ENCODE data around the gene FBXO33. TPM values are rescaled to one million over a fixed set of nuclear protein-coding genes. Genes with fewer than 3 reads are reported as not detected.

The FBXO33 gene
- total RNA-seq, 6 experiments from 2014 or later: 4.3 to 6.0 (median 5.2) TPM

GRCh38 chr14:39383741-39384140 lies 48.5 kb downstream of the FBXO33 start:
- DNase-seq: no peak
- no peak overlapping the region for H3K4me3 ChIP-seq
- 62% methylated on average over 1 of the region's 1 CpG for WGBS (ENCODE audit: insufficient coverage, low coverage, low lambda C conversion rate, missing lambda C conversion rate)
- no peak overlapping the region for H3K27ac ChIP-seq
- peaks cover 0 to 5% (median 0%) of the 10 kb centered on the region in 4 donors for H3K36me3 ChIP-seq
- H3K4me1 ChIP-seq: peaks cover 0 to 2% (median 0%) of the 10 kb centered on the region in 4 donors
- intact Hi-C loops (cut with DNase I): no loop called here
- ATAC-seq: no peak
- TF ChIP-seq POLR2A (IDR thresholded peaks at IDR 0.05) (no peak), CTCF (IDR thresholded peaks at IDR 0.05) (no peak)
- no peaks in the 10 kb centered on the region for H3K9me3 ChIP-seq
- H3K27me3 ChIP-seq: no peaks in the 10 kb centered on the region

- peaks cover 0 to 5% (median 0%) of the 10 kb centered on the region in 4 donors for H3K36me3 ChIP-seq
- no peaks in the 10 kb centered on the region for H3K27me3 ChIP-seq
- ATAC-seq (no peak), DNase-seq (no peak)
- peaks cover 0 to 3% (median 0%) of the 10 kb centered on the region in 4 donors for H3K4me1 ChIP-seq
- H3K27ac ChIP-seq: no peak overlapping the region
- TF ChIP-seq CTCF (IDR thresholded peaks at IDR 0.05): no peak
- TF ChIP-seq POLR2A (IDR thresholded peaks at IDR 0.05): no peak
- no peak overlapping the region for H3K4me3 ChIP-seq
- H3K9me3 ChIP-seq: no peaks in the 10 kb centered on the region
- intact Hi-C loops (cut with DNase I): no loop called here
- 79% methylated on average over 1 of the region's 1 CpG for WGBS (ENCODE audit: insufficient coverage, low coverage, low lambda C conversion rate, missing lambda C conversion rate)
Observed at GRCh38 chr14:39383026-39383660, 49.1 kb downstream of the FBXO33 start.

GRCh38 chr14:39382463-39382862 lies 49.8 kb downstream of the FBXO33 start:
- Histone ChIP-seq H3K4me3 (no peak overlapping the region), H3K36me3 (peaks cover 0 to 5% (median 0%) of the 10 kb centered on the region in 4 donors), H3K27ac (no peak overlapping the region), H3K9me3 (no peaks in the 10 kb centered on the region), H3K27me3 (no peaks in the 10 kb centered on the region), H3K4me1 (peaks cover 0 to 5% (median 0%) of the 10 kb centered on the region in 4 donors)
- intact Hi-C loops (cut with DNase I): no loop called here
- WGBS (ENCODE audit: insufficient coverage, low coverage, low lambda C conversion rate, missing lambda C conversion rate): 85% methylated on average over 3 of the region's 3 CpGs
- ATAC-seq: no peak
- DNase-seq: no peak
- TF ChIP-seq POLR2A (IDR thresholded peaks at IDR 0.05): no peak
- TF ChIP-seq CTCF (IDR thresholded peaks at IDR 0.05): no peak

GRCh38 chr14:39381366-39381765 lies 50.9 kb downstream of the FBXO33 start:
- 86% methylated on average over 4 of the region's 4 CpGs for WGBS (ENCODE audit: insufficient coverage, low coverage, low lambda C conversion rate, missing lambda C conversion rate)
- no peaks in the 10 kb centered on the region for H3K36me3 ChIP-seq
- DNase-seq (no peak), ATAC-seq (peak; percentile 72 to 86 (median 76))
- peaks cover 0 to 13% (median 0%) of the 10 kb centered on the region in 4 donors for H3K4me1 ChIP-seq
- no peaks in the 10 kb centered on the region for H3K9me3 ChIP-seq
- intact Hi-C loops (cut with DNase I): no loop called here
- H3K27ac ChIP-seq: peak overlapping the region in 1 of 3 donors; percentile 62
- TF ChIP-seq CTCF (IDR thresholded peaks at IDR 0.05) (no peak), POLR2A (IDR thresholded peaks at IDR 0.05) (no peak)
- H3K27me3 ChIP-seq: no peaks in the 10 kb centered on the region
- peak overlapping the region in 1 of 3 donors; percentile 1 for H3K4me3 ChIP-seq

All from right lobe of liver (tissue), 6 donors.